Measurements from ENCODE around the gene LAMA1.

GRCh38 chr18:6960656-6961055 lies 156.9 kb downstream of the LAMA1 start:
- TF ChIP-seq POLR2A (IDR thresholded peaks at IDR 0.05) (no peak), CTCF (IDR thresholded peaks at IDR 0.05) (no peak)

All from tibial nerve (tissue), 3 donors.